GM12864 (cell line): ENCODE results near the gene OPN4.

Source experiments
- DNase-seq: peaks from one replicate; pipeline ENCODE4 v3.0.0-alpha.2; 2011; ENCODE audit warnings: low read depth
- H3K4me3 ChIP-seq: 2 replicates; pipeline ENCODE4 v1.5.1; 2011; ENCODE audit warnings: mild to moderate bottlenecking, low read depth, low read length, control low read depth
- CTCF ChIP-seq: IDR thresholded peaks from 2 replicates; pipeline ENCODE4 v1.5.1; 2011; ENCODE audit warnings: low read depth, mild to moderate bottlenecking, moderate library complexity, low read length, control low read depth, inconsistent platforms; ENCODE audit errors: missing control alignments

OPN4 gene

GRCh38 chr10:86648704-86649427, 5.5 kb upstream of the OPN4 start:
- DNase-seq: no peak
- H3K4me3 ChIP-seq: no peak overlapping the region
- no peak for TF ChIP-seq CTCF

GRCh38 chr10:86649471-86650150, 4.7 kb upstream of the OPN4 start:
- TF ChIP-seq CTCF: no peak
- DNase-seq: no peak
- H3K4me3 ChIP-seq: no peak overlapping the region

- no peak for TF ChIP-seq CTCF
- no peak for DNase-seq
- H3K4me3 ChIP-seq: no peak overlapping the region
Observed at GRCh38 chr10:86650151-86650550, 4.2 kb upstream of the OPN4 start.

- no peak overlapping the region for H3K4me3 ChIP-seq
- no peak for DNase-seq
- no peak for TF ChIP-seq CTCF
Observed at GRCh38 chr10:86651021-86651471, 3.3 kb upstream of the OPN4 start.

GRCh38 chr10:86651631-86652331, 2.6 kb upstream of the OPN4 start:
- TF ChIP-seq CTCF: no peak

GRCh38 chr10:86652361-86653202, 1.8 kb upstream of the OPN4 start:
- no peak overlapping the region for H3K4me3 ChIP-seq
- DNase-seq: no peak
- TF ChIP-seq CTCF: no peak

More at GRCh38 chr10:86651631-86652331, 2.6 kb upstream of the OPN4 start:
- H3K4me3 ChIP-seq: no peak overlapping the region
- DNase-seq: no peak
